HepG2 (cell line): ENCODE data around the gene MFSD8. TPM values are rescaled to one million over a fixed set of nuclear protein-coding genes. Genes with fewer than 3 reads are reported as not detected.
A peak's percentile ranks its signal among the peaks of the same experiment; 100 is the strongest.

Experiments used
- CENPBD1 ChIP-seq: sonication (generic); formaldehyde crosslinking; IDR thresholded peaks from 2 replicates; pipeline ENCODE4 v1.8.0; 2022; ENCODE audit warnings: missing genetic modification reagents, low read depth, mild to moderate bottlenecking, borderline replicate concordance
- DBP ChIP-seq: sonication (generic); formaldehyde crosslinking; IDR thresholded peaks from 2 replicates; pipeline ENCODE4 v1.4.0; 2020; ENCODE audit warnings: missing genetic modification reagents; ENCODE audit errors: not compliant biosample characterization
- DR1 ChIP-seq: sonication (generic); formaldehyde crosslinking; IDR thresholded peaks from 2 replicates; pipeline ENCODE4 v1.8.0; 2021; ENCODE audit warnings: mild to moderate bottlenecking, missing genetic modification reagents, inconsistent platforms
- E2F2 ChIP-seq: sonication (generic); formaldehyde crosslinking; IDR thresholded peaks from 2 replicates; pipeline ENCODE4 v1.4.0; 2020; ENCODE audit warnings: missing genetic modification reagents, borderline replicate concordance
- EHMT2 ChIP-seq: fragments of 200-600 bp; sonication (generic); IDR thresholded peaks from 2 replicates; pipeline ENCODE4 v1.7.0; 2017; ENCODE audit warnings: antibody characterized with exemption, low read depth, low read length, borderline replicate concordance
- FOXM1 ChIP-seq: sonication (generic); formaldehyde crosslinking; IDR thresholded peaks from 2 replicates; pipeline ENCODE4 v1.5.0; 2020; ENCODE audit warnings: missing genetic modification reagents
- GPBP1L1 ChIP-seq: sonication (generic); formaldehyde crosslinking; IDR thresholded peaks from 2 replicates; pipeline ENCODE4 v1.5.0; 2020; ENCODE audit warnings: mild to moderate bottlenecking, missing genetic modification reagents
- GTF3A ChIP-seq: sonication (generic); formaldehyde crosslinking; conservative IDR thresholded peaks from 2 replicates; pipeline ENCODE4 v1.4.0; 2020; ENCODE audit warnings: mild to moderate bottlenecking, missing genetic modification reagents
- HMGA1 ChIP-seq: sonication (generic); formaldehyde crosslinking; conservative IDR thresholded peaks from 2 replicates; pipeline ENCODE4 v1.4.0; 2020; ENCODE audit warnings: missing genetic modification reagents
- HMGXB3 ChIP-seq: sonication (generic); formaldehyde crosslinking; IDR thresholded peaks from 2 replicates; pipeline ENCODE4 v1.4.0; 2020; ENCODE audit warnings: missing genetic modification reagents, borderline replicate concordance
- KDM3A ChIP-seq: IDR thresholded peaks from 2 replicates; pipeline ENCODE4 v1.6.1; 2018; ENCODE audit warnings: low read depth, missing compliant biosample characterization
- NFATC3 ChIP-seq: sonication (generic); formaldehyde crosslinking; IDR thresholded peaks from 2 replicates; pipeline ENCODE4 v1.5.1; 2020; ENCODE audit warnings: mild to moderate bottlenecking, missing genetic modification reagents
- REXO4 ChIP-seq: sonication (generic); formaldehyde crosslinking; IDR thresholded peaks from 2 replicates; pipeline ENCODE4 v1.8.0; 2022; ENCODE audit warnings: missing genetic modification reagents, mild to moderate bottlenecking, borderline replicate concordance
- SAP130 ChIP-seq: IDR thresholded peaks from 2 replicates; pipeline ENCODE4 v1.6.1; 2016; ENCODE audit warnings: low read depth
- SNAPC2 ChIP-seq: sonication (generic); formaldehyde crosslinking; IDR thresholded peaks from 2 replicates; pipeline ENCODE4 v1.8.1; 2022; ENCODE audit warnings: mild to moderate bottlenecking, missing genetic modification reagents
- ZFP62 ChIP-seq: sonication (generic); formaldehyde crosslinking; IDR thresholded peaks from 2 replicates; pipeline ENCODE4 v1.4.0; 2020; ENCODE audit warnings: missing genetic modification reagents
- ZKSCAN5 ChIP-seq: sonication (generic); formaldehyde crosslinking; IDR thresholded peaks from 2 replicates; pipeline ENCODE4 v1.5.1; 2020; ENCODE audit warnings: mild to moderate bottlenecking, missing genetic modification reagents
- ZNF317 ChIP-seq: sonication (generic); formaldehyde crosslinking; IDR thresholded peaks from 2 replicates; pipeline ENCODE4 v1.5.0; 2020; ENCODE audit warnings: mild to moderate bottlenecking, missing genetic modification reagents
- ZNF737 ChIP-seq: sonication (generic); formaldehyde crosslinking; IDR thresholded peaks from 2 replicates; pipeline ENCODE4 v1.5.0; 2020; ENCODE audit warnings: missing genetic modification reagents, mild to moderate bottlenecking, borderline replicate concordance
- ZNF790 ChIP-seq: sonication (generic); formaldehyde crosslinking; IDR thresholded peaks from 2 replicates; pipeline ENCODE4 v1.8.0; 2022; ENCODE audit warnings: missing genetic modification reagents, mild to moderate bottlenecking, borderline replicate concordance
- ZNF883 ChIP-seq: sonication (generic); formaldehyde crosslinking; IDR thresholded peaks from 2 replicates; pipeline ENCODE4 v1.5.1; 2020; ENCODE audit warnings: mild to moderate bottlenecking, missing genetic modification reagents; ENCODE audit errors: not compliant biosample characterization
- polyA plus RNA-seq, 8 experiments: library from polyadenylated mRNA; depleted of rRNA in 3 of 8; stranded (reverse) in 7 of 8; unstranded in 1 of 8; fragments of >200 nt; fragmentation: Illumina TruSeq in 4 of 8; extraction: Trizol in 4 of 8; gene quantifications; 2 replicates each; pipeline versions ENCODE4 v1.2.1 to v1.2.3, GENCODE V29; 2011 to 2016; ENCODE audit warnings: low read depth in 4 of 8, missing spikeins in 1 of 8, mixed read lengths in 1 of 8; ENCODE audit not compliant: insufficient read depth in 1 of 8
- total RNA-seq, 5 experiments: library from RNA; depleted of rRNA; stranded (reverse); fragments of >200 nt; fragmentation: Illumina TruSeq; extraction: Trizol; gene quantifications; 2 replicates each; pipeline ENCODE4 v1.2.3, GENCODE V29; 2016; ENCODE audit warnings: low read depth in 1 of 5

The MFSD8 gene
- total and polyA plus RNA-seq, 2 of the 13 experiments (the other 11 are each of a cell fraction or from before 2014, with no cell fraction given), result 24.8 to 25.5 TPM

GRCh38 chr4:127965062-127965802 lies at the start of gene MFSD8, which contains the start of gene ABHD18 (continued):
- TF ChIP-seq ZKSCAN5 (no peak), REXO4 (CRISPR knock-in tag) (no peak), SNAPC2 (CRISPR knock-in tag) (no peak), SAP130 (CRISPR knock-in tag) (peak; percentile 82), CENPBD1 (CRISPR knock-in tag) (no peak), ZNF317 (peak; percentile 63; the same call in 1 of the 2 replicates), NFATC3 (CRISPR knock-in tag) (no peak), ZNF790 (CRISPR knock-in tag) (peak; percentile 83; the same call in 1 of the 2 replicates), EHMT2 (no peak), FOXM1 (CRISPR knock-in tag) (no peak), E2F2 (CRISPR knock-in tag) (no peak), GTF3A (CRISPR knock-in tag) (no peak), ZNF737 (CRISPR knock-in tag) (no peak), HMGXB3 (CRISPR knock-in tag) (no peak; the same call in 1 of the 2 replicates), DR1 (CRISPR knock-in tag) (peak; percentile 59; the same call in 1 of the 2 replicates), GPBP1L1 (CRISPR knock-in tag) (no peak), KDM3A (0 out of 2 replicates have a peak, but pooled peaks have one; percentile 66), ZNF883 (CRISPR knock-in tag) (peak; percentile 76), HMGA1 (CRISPR knock-in tag) (no peak), DBP (no peak), ZFP62 (CRISPR knock-in tag) (no peak)
